GM23248 (cell line): ENCODE data around the gene SETBP1.

Experiments used
- EZH2 ChIP-seq: fragments of 200-600 bp; sonication (generic); IDR thresholded peaks from 2 replicates; pipeline ENCODE4 v1.6.1; 2018; ENCODE audit warnings: antibody characterized with exemption, mild to moderate bottlenecking; ENCODE audit not compliant: insufficient read depth, poor library complexity, severe bottlenecking
- EZH2phosphoT487 ChIP-seq: fragments of 200-600 bp; sonication (generic); IDR thresholded peaks from 2 replicates; pipeline ENCODE4 v1.6.1; 2018; ENCODE audit warnings: antibody characterized with exemption, moderate library complexity, mild to moderate bottlenecking, low read depth; ENCODE audit not compliant: insufficient read depth

DNA sequence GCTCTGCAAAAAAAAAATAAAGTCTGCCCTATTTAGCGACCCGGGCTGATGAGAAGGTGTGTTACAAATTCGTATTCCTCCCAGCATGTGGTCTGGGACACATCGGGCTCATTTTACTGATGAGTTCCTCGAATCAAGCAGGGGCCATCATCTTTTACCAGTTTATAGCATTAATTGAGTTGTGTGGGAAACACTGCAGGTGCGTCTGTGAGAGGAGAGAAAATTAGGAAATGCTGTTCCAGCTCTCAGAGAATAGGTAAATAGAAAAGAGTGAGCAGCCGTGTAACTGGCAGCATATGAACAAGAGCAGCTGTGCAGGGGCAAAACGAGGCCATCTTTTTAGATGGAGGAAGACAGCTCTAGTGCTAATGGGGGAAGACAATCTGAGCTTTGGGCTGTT, 216.7 kb downstream of the SETBP1 start:
- TF ChIP-seq EZH2phosphoT487 (no peak), EZH2 (no peak)
